IMR-90 (cell line): ENCODE results near the gene MSH5. TPM values are rescaled to one million over a fixed set of nuclear protein-coding genes. Genes with fewer than 3 reads are reported as not detected.

Experiments
- ATAC-seq: fragments of 200-7000 bp; cut with Tn5 transposase; 2 replicates; pipeline ENCODE4 v1.9.1; 2020; ENCODE audit warnings: low read depth, mild to moderate bottlenecking, moderate library complexity
- BruUV-seq: library from RNA; stranded (reverse); fragments of 400-500 nt; replicated peaks from 2 replicates; lab custom pipeline; 2021; lab: Mats Ljungman, UMichigan
- CTCF ChIA-PET: fragments of 300-600 bp; formaldehyde crosslinking; extraction: SDS; loops from one replicate; lab custom pipeline; 2021; ENCODE audit warnings: antibody characterized with exemption; lab: Yijun Ruan, JAX
- POLR2A ChIA-PET: fragments of 300-600 bp; sonication (Branson Sonifier 250); formaldehyde crosslinking; loops from one replicate; lab custom pipeline; 2022; ENCODE audit warnings: antibody characterized with exemption; ENCODE audit not compliant: unreplicated experiment; lab: Charles Lee
- DNase-seq: peaks from one replicate; pipeline ENCODE4 v3.0.0; 2013
- H2AFZ ChIP-seq: replicated peaks from 2 replicates; pipeline ENCODE3; 2013; ENCODE audit warnings: low read length, mild to moderate bottlenecking; ENCODE audit not compliant: poor library complexity
- H2AK5ac ChIP-seq: 2 replicates; pipeline ENCODE4 v1.6.1; 2013; ENCODE audit warnings: low read depth, low read length, inconsistent platforms
- H2AK9ac ChIP-seq: replicated peaks from 2 replicates; pipeline ENCODE3; 2013; ENCODE audit warnings: mild to moderate bottlenecking, low read depth, low read length, moderate library complexity; ENCODE audit not compliant: poor library complexity
- H2BK120ac ChIP-seq: 2 replicates; pipeline ENCODE4 v1.6.1; 2013; ENCODE audit warnings: low read depth, low read length, inconsistent platforms
- H2BK15ac ChIP-seq: 3 replicates; pipeline ENCODE4 v1.6.1; 2013; ENCODE audit warnings: low read depth, low read length, inconsistent platforms
- H2BK20ac ChIP-seq: 2 replicates; pipeline ENCODE4 v1.6.1; 2013; ENCODE audit warnings: low read depth, mild to moderate bottlenecking, inconsistent platforms, low read length, moderate library complexity
- H2BK5ac ChIP-seq: 2 replicates; pipeline ENCODE4 v1.6.1; 2013; ENCODE audit warnings: mild to moderate bottlenecking, low read depth, low read length, inconsistent platforms; ENCODE audit not compliant: poor library complexity, severe bottlenecking
- H3K14ac ChIP-seq: replicated peaks from 2 replicates; pipeline ENCODE4 v1.6.1; 2013; ENCODE audit warnings: low read depth, low read length, inconsistent platforms
- H3K18ac ChIP-seq: 2 replicates; pipeline ENCODE4 v1.6.1; 2013; ENCODE audit warnings: low read depth, low read length, control low read depth
- H3K23ac ChIP-seq: 2 replicates; pipeline ENCODE4 v1.6.1; 2013; ENCODE audit warnings: low read depth, low read length, inconsistent platforms
- H3K27ac ChIP-seq: 2 replicates; pipeline ENCODE4 v1.5.1; 2013; ENCODE audit warnings: mild to moderate bottlenecking, control low read depth, low read length; ENCODE audit not compliant: insufficient read depth
- H3K27me3 ChIP-seq: 2 replicates; pipeline ENCODE4 v1.6.1; 2013; ENCODE audit warnings: low read length; ENCODE audit not compliant: control insufficient read depth, insufficient read depth
- H3K36me3 ChIP-seq: 2 replicates; pipeline ENCODE4 v1.6.1; 2013; ENCODE audit warnings: low read length, mixed read lengths; ENCODE audit not compliant: control insufficient read depth, insufficient read depth
- H3K4ac ChIP-seq: 2 replicates; pipeline ENCODE4 v1.6.1; 2013; ENCODE audit warnings: low read depth, low read length, inconsistent platforms
- H3K4me1 ChIP-seq: 2 replicates; pipeline ENCODE4 v1.6.1; 2013; ENCODE audit warnings: low read length, mixed read lengths; ENCODE audit not compliant: control insufficient read depth, insufficient read depth
- H3K4me2 ChIP-seq: 2 replicates; pipeline ENCODE4 v1.6.1; 2013; ENCODE audit warnings: low read depth, mild to moderate bottlenecking, control low read depth, low read length, moderate library complexity
- H3K4me3 ChIP-seq: 2 replicates; pipeline ENCODE4 v1.5.1; 2013; ENCODE audit warnings: low read depth, mild to moderate bottlenecking, control low read depth, low read length, moderate library complexity; ENCODE audit not compliant: insufficient read depth
- H3K56ac ChIP-seq: 2 replicates; pipeline ENCODE4 v1.6.1; 2013; ENCODE audit warnings: low read length, inconsistent platforms; ENCODE audit not compliant: insufficient read depth; ENCODE audit errors: extremely low read depth
- H3K79me1 ChIP-seq, 2 experiments: 2 replicates each; pipeline ENCODE4 v1.6.1; 2013; ENCODE audit warnings: low read length in 2 of 2, inconsistent platforms in 1 of 2, low read depth in 1 of 2
- H3K9ac ChIP-seq: 2 replicates; pipeline ENCODE4 v1.6.1; 2013; ENCODE audit warnings: low read depth, low read length, control low read depth
- H3K9me1 ChIP-seq: 2 replicates; pipeline ENCODE4 v1.6.1; 2013; ENCODE audit warnings: low read length, inconsistent platforms; ENCODE audit not compliant: insufficient read depth
- H3K9me3 ChIP-seq: 2 replicates; pipeline ENCODE4 v1.6.1; 2013; ENCODE audit warnings: low read length; ENCODE audit not compliant: control insufficient read depth, insufficient read depth
- H4K20me1 ChIP-seq: 2 replicates; pipeline ENCODE4 v1.6.1; 2013; ENCODE audit warnings: low read length, inconsistent platforms; ENCODE audit not compliant: insufficient read depth
- H4K5ac ChIP-seq: 2 replicates; pipeline ENCODE4 v1.6.1; 2013; ENCODE audit warnings: mild to moderate bottlenecking, low read depth, low read length, control low read depth
- H4K8ac ChIP-seq, 2 experiments: 2 replicates each; pipeline ENCODE4 v1.6.1; 2013; ENCODE audit warnings: low read depth in 2 of 2, low read length in 2 of 2, control low read depth in 1 of 2, inconsistent platforms in 1 of 2
- H4K91ac ChIP-seq: 2 replicates; pipeline ENCODE4 v1.6.1; 2013; ENCODE audit warnings: low read depth, low read length, inconsistent platforms; ENCODE audit not compliant: insufficient read depth
- CEBPB ChIP-seq: IDR thresholded peaks from 2 replicates; pipeline ENCODE4 v1.6.1; 2012; ENCODE audit warnings: low read depth, low read length, improper control_type of control experiment
- CHD1 ChIP-seq: IDR thresholded peaks from 2 replicates; pipeline ENCODE4 v1.6.1; 2012; ENCODE audit warnings: low read depth, low read length, improper control_type of control experiment
- MAFK ChIP-seq: IDR thresholded peaks from 2 replicates; pipeline ENCODE4 v1.6.1; 2012; ENCODE audit warnings: low read depth, low read length, improper control_type of control experiment
- MAZ ChIP-seq: IDR thresholded peaks from 2 replicates; pipeline ENCODE4 v1.6.1; 2012; ENCODE audit warnings: low read depth, mild to moderate bottlenecking, low read length, improper control_type of control experiment, moderate library complexity, borderline replicate concordance
- RCOR1 ChIP-seq: IDR thresholded peaks from 2 replicates; pipeline ENCODE4 v1.6.1; 2012; ENCODE audit warnings: mild to moderate bottlenecking, low read length, improper control_type of control experiment; ENCODE audit not compliant: insufficient replicate concordance
- WGBS, 2 experiments: methylation state at CpG; one replicate each; pipeline versions ENCODE4 v1.1.5 to v1.1.7; 2013; ENCODE audit warnings: missing lambda C conversion rate in 2 of 2; ENCODE audit not compliant: insufficient read length in 1 of 2; ENCODE audit errors: extremely low coverage in 2 of 2; 5-methylcytosine and 5-hydroxymethylcytosine counted together
- dilution Hi-C: fragments of 300-500 bp; cut with HindIII; formaldehyde crosslinking; loops from one replicate; pipeline ENCODE4 v1.14.3; 2018; ENCODE audit warnings: low sequenced_read_pairs; ENCODE audit not compliant: unreplicated experiment
- in situ Hi-C: fragments of 300-500 bp; cut with MboI; formaldehyde crosslinking; loops from 3 replicates; pipeline ENCODE4 v1.14.3; 2019; ENCODE audit warnings: low sequenced_read_pairs, inconsistent platforms, mixed read lengths
- intact Hi-C: fragments of 100-400 bp; cut with micrococcal nuclease; formaldehyde crosslinking; loops from 2 replicates; pipeline ENCODE4 v1.10.0; 2022
- polyA plus RNA-seq, 3 experiments: library from polyadenylated mRNA; depleted of rRNA; stranded (reverse); fragments of >200 nt; gene quantifications; 2 replicates each; pipeline ENCODE4 v1.2.3, GENCODE V29; 2012; ENCODE audit warnings: low replicate concordance in 1 of 3
- total RNA-seq: library from RNA; depleted of rRNA; stranded (reverse); fragments of >200 nt; gene quantifications from 2 replicates; pipeline ENCODE4 v1.2.3, GENCODE V29; 2012
- TF ChIP-seq, protein P1 (sequence below): fragments of 150-350 bp; IDR thresholded peaks from 2 replicates; pipeline ENCODE4 v1.6.1; 2016; ENCODE audit warnings: low read depth, mild to moderate bottlenecking, low read length, moderate library complexity, borderline replicate concordance

Gene MSH5
- total and polyA plus RNA-seq, 2 of the 4 experiments (the other 2 are of a cell fraction) = 5.6 to 15.7 TPM

DNA sequence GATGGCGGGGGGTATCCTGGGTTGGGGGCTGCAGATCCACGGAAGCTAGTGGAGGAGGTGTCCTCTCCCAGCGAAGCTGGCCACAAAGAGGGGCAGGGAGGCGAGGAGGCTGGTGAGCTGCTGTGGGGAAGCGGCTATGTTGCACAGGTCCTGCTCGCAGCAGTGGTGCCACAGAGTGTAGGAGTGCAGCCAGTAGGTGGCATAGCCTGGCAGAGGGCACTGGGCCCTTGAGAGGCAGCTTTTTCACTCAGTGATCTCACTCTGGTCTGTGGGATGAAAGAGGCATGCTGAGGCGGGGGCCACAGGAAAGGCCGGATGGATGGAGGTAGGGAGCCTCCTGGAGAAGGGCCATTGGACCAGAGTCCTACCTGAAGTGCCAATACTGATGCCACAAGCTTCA, 27.5 kb upstream of the MSH5 start:
- H3K27me3 ChIP-seq = peaks cover 35% of the 10 kb centered on the region
- H4K5ac ChIP-seq = no peak overlapping the region
- H3K9ac ChIP-seq = no peak overlapping the region
- no TSS peak for BruUV-seq
- H3K79me1 ChIP-seq = no peaks in the 10 kb centered on the region
- H3K4me1 ChIP-seq = no peaks in the 10 kb centered on the region
- no peak overlapping the region for H3K23ac ChIP-seq
- no peak overlapping the region for H2BK120ac ChIP-seq
- no peak overlapping the region for H4K8ac ChIP-seq
- H3K4ac ChIP-seq = no peak overlapping the region
- no peak overlapping the region for H2AFZ ChIP-seq
- dilution Hi-C loops = no loop called here
- CTCF ChIA-PET = no interaction called here
- H2BK20ac ChIP-seq = no peak overlapping the region
- H2BK15ac ChIP-seq = no peak overlapping the region
- H4K91ac ChIP-seq = no peak overlapping the region
- DNase-seq = no peak
- no peak overlapping the region for H3K27ac ChIP-seq
- TF ChIP-seq MAZ (no peak), CHD1 (no peak), RCOR1 (no peak), MAFK (no peak), CEBPB (no peak)
- TF ChIP-seq, protein P1, sequence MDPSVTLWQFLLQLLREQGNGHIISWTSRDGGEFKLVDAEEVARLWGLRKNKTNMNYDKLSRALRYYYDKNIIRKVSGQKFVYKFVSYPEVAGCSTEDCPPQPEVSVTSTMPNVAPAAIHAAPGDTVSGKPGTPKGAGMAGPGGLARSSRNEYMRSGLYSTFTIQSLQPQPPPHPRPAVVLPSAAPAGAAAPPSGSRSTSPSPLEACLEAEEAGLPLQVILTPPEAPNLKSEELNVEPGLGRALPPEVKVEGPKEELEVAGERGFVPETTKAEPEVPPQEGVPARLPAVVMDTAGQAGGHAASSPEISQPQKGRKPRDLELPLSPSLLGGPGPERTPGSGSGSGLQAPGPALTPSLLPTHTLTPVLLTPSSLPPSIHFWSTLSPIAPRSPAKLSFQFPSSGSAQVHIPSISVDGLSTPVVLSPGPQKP = no peak
- H3K36me3 ChIP-seq = no peaks in the 10 kb centered on the region
- POLR2A ChIA-PET = no interaction called here
- intact Hi-C loops = no loop called here
- no peak overlapping the region for H2BK5ac ChIP-seq
- 90% methylated on average over 7 of the region's 8 CpGs; no CpG with 5 or more reads in 1 of the 2 experiments for WGBS, 2 experiments
- no peak overlapping the region for H3K56ac ChIP-seq
- H2AK9ac ChIP-seq = no peak overlapping the region
- no peak overlapping the region for H3K14ac ChIP-seq
- H2AK5ac ChIP-seq = 0 out of 2 replicates have a peak overlapping the region, but pooled peaks have one; percentile 3
- no peak for ATAC-seq
- H3K4me2 ChIP-seq = no peak overlapping the region
- H3K18ac ChIP-seq = no peak overlapping the region
- H3K4me3 ChIP-seq = no peak overlapping the region
- no peaks in the 10 kb centered on the region; the same call in 1 of the 2 replicates for H4K20me1 ChIP-seq
- H3K9me3 ChIP-seq = no peaks in the 10 kb centered on the region
- H3K9me1 ChIP-seq = no peaks in the 10 kb centered on the region
- in situ Hi-C loops = no loop called here
